Fibroblast of lung (primary cell): ENCODE results near the gene ZNF550. TPM values are rescaled to one million over a fixed set of nuclear protein-coding genes. Genes with fewer than 3 reads are reported as not detected.
"Not testable (repeated sequence)": the region's sequence is repeated elsewhere in the genome, so short reads cannot be mapped to it uniquely, and the experiment has no call there.

Source experiments
- DNase-seq, 2 donors: peaks; one replicate each; pipeline versions ENCODE4 v3.0.0 to v3.0.0-alpha.2; 2010; ENCODE audit warnings: low read depth in 2 of 2
- H2AFZ ChIP-seq: 2 replicates; pipeline ENCODE4 v1.5.1; 2012; ENCODE audit warnings: low read length, control low read depth, inconsistent platforms
- H3K27ac ChIP-seq: 2 replicates; pipeline ENCODE4 v1.5.1; 2011; ENCODE audit warnings: low read length, control low read depth; ENCODE audit not compliant: insufficient read depth
- H3K27me3 ChIP-seq: 2 replicates; pipeline ENCODE4 v1.5.1; 2011; ENCODE audit warnings: mild to moderate bottlenecking, low read length; ENCODE audit not compliant: control insufficient read depth, insufficient read depth
- H3K36me3 ChIP-seq: 2 replicates; pipeline ENCODE4 v1.5.1; 2011; ENCODE audit warnings: low read length; ENCODE audit not compliant: control insufficient read depth, insufficient read depth
- H3K4me1 ChIP-seq: 2 replicates; pipeline ENCODE4 v1.5.1; 2011; ENCODE audit warnings: low read length; ENCODE audit not compliant: control insufficient read depth, insufficient read depth; ENCODE audit errors: extremely low read depth
- H3K4me2 ChIP-seq: 2 replicates; pipeline ENCODE4 v1.5.1; 2011; ENCODE audit warnings: low read length, control low read depth; ENCODE audit not compliant: insufficient read depth; ENCODE audit errors: extremely low read depth
- H3K4me3 ChIP-seq, 4 experiments: fragments of 200-600 bp in 1 of 4; sonication (generic) in 1 of 4; replicated peaks in 1 of 4; 2 replicates each; pipeline ENCODE4 v1.5.1; 2011 to 2016; ENCODE audit warnings: low read length in 4 of 4, low read depth in 3 of 4, mild to moderate bottlenecking in 3 of 4, control low read depth in 2 of 4, inconsistent platforms in 1 of 4, mixed read lengths in 1 of 4; ENCODE audit not compliant: insufficient read depth in 1 of 4; ENCODE audit errors: control extremely low read depth in 1 of 4
- H3K79me2 ChIP-seq: 2 replicates; pipeline ENCODE4 v1.5.1; 2012; ENCODE audit warnings: mild to moderate bottlenecking, low read length, inconsistent platforms; ENCODE audit not compliant: control insufficient read depth, insufficient read depth
- H3K9ac ChIP-seq: 2 replicates; pipeline ENCODE4 v1.5.1; 2011; ENCODE audit warnings: mild to moderate bottlenecking, low read length, control low read depth; ENCODE audit not compliant: insufficient read depth
- H3K9me3 ChIP-seq: 2 replicates; pipeline ENCODE4 v1.5.1; 2012; ENCODE audit warnings: low read depth, low read length; ENCODE audit not compliant: control insufficient read depth, insufficient read depth
- H4K20me1 ChIP-seq: 2 replicates; pipeline ENCODE4 v1.5.1; 2011; ENCODE audit warnings: low read length; ENCODE audit not compliant: control insufficient read depth, insufficient read depth; ENCODE audit errors: extremely low read depth
- CTCF ChIP-seq, 2 donors: IDR thresholded peaks in 1 of 2; conservative IDR thresholded peaks in 1 of 2; 1 replicate in 1 of 2; 2 replicates in 1 of 2; pipeline ENCODE4 v1.5.1; 2011 to 2012; ENCODE audit warnings: low read length in 2 of 2, control low read depth in 1 of 2, inconsistent platforms in 1 of 2, low read depth in 1 of 2, mild to moderate bottlenecking in 1 of 2
- EZH2 ChIP-seq: IDR thresholded peaks from 2 replicates; pipeline ENCODE4 v1.5.1; 2012; ENCODE audit warnings: low read length, control low read depth, mild to moderate bottlenecking; ENCODE audit errors: missing control alignments
- polyA plus RNA-seq, 2 donors: library from polyadenylated mRNA; depleted of rRNA in 1 of 2; stranded (reverse) in 1 of 2; unstranded in 1 of 2; fragments of >200 nt; gene quantifications; 2 replicates each; pipeline ENCODE4 v1.2.1, GENCODE V29; 2011 to 2012; ENCODE audit warnings: missing spikeins in 1 of 2
- total RNA-seq: library from RNA; depleted of rRNA; stranded (reverse); fragments of >200 nt; gene quantifications from 2 replicates; pipeline ENCODE4 v1.2.1, GENCODE V29; 2014

The ZNF550 gene
- total and polyA plus RNA-seq, 2 donors (not counting 1 experiment from before 2014, with no cell fraction given): 5.7 to 8.6 TPM

GRCh38 chr19:57546513-57546912, 13.2 kb downstream of the ZNF550 start:
- no peak overlapping the region for H3K27ac ChIP-seq
- H3K9ac ChIP-seq: no peak overlapping the region
- H3K4me2 ChIP-seq: no peak overlapping the region
- H4K20me1 ChIP-seq: no peaks in the 10 kb centered on the region
- no peak for DNase-seq
- H3K9me3 ChIP-seq: peaks cover 8% of the 10 kb centered on the region
- H3K79me2 ChIP-seq: no peaks in the 10 kb centered on the region
- H3K4me1 ChIP-seq: no peaks in the 10 kb centered on the region
- TF ChIP-seq CTCF (conservative IDR thresholded peaks at IDR 0.05 in 1 of 2, IDR thresholded peaks at IDR 0.05 in 1 of 2; ENCODE audit: low read depth in 1 of 2, low read length in 2 of 2): no peak
- TF ChIP-seq EZH2: no peak
- no peak overlapping the region for H2AFZ ChIP-seq
- H3K27me3 ChIP-seq: no peaks in the 10 kb centered on the region
- peaks cover 11% of the 10 kb centered on the region for H3K36me3 ChIP-seq
- H3K4me3 ChIP-seq: no peak overlapping the region

GRCh38 chr19:57537953-57538547, 21.6 kb downstream of the ZNF550 start:
- no peaks in the 10 kb centered on the region for H3K79me2 ChIP-seq
- no peak overlapping the region for H3K4me2 ChIP-seq
- peaks cover 8% of the 10 kb centered on the region for H3K36me3 ChIP-seq
- no peak overlapping the region for H3K27ac ChIP-seq
- TF ChIP-seq EZH2: no peak
- TF ChIP-seq CTCF (conservative IDR thresholded peaks at IDR 0.05 in 1 of 2, IDR thresholded peaks at IDR 0.05 in 1 of 2; ENCODE audit: low read depth in 1 of 2, low read length in 2 of 2): no peak
- DNase-seq: peak; percentile 9 to 13
- H4K20me1 ChIP-seq: no peaks in the 10 kb centered on the region
- no peak overlapping the region for H2AFZ ChIP-seq
- no peak overlapping the region for H3K9ac ChIP-seq
- H3K4me1 ChIP-seq: no peaks in the 10 kb centered on the region
- H3K9me3 ChIP-seq: peaks cover 6% of the 10 kb centered on the region
- no peaks in the 10 kb centered on the region for H3K27me3 ChIP-seq
- H3K4me3 ChIP-seq: no peak overlapping the region

GRCh38 chr19:57527136-57527881, 32.4 kb downstream of the ZNF550 start, which contains the start of gene ZNF549:
TSS of gene ZNF549 (plus strand) at chr19:57527356. CDS start at chr19:57527574, 218 bp downstream.
- Histone ChIP-seq H3K79me2 (peaks cover 11% of the 10 kb centered on the region), H4K20me1 (no peaks in the 10 kb centered on the region)

GRCh38 chr19:57518021-57518420, 41.6 kb downstream of the ZNF550 start:
- not testable (repeated sequence) for DNase-seq, H3K27ac ChIP-seq, H4K20me1 ChIP-seq, H3K4me3 ChIP-seq, H2AFZ ChIP-seq, H3K27me3 ChIP-seq, H3K79me2 ChIP-seq, H3K4me2 ChIP-seq, H3K9ac ChIP-seq, H3K36me3 ChIP-seq, H3K4me1 ChIP-seq, H3K9me3 ChIP-seq

More at GRCh38 chr19:57527136-57527881, 32.4 kb downstream of the ZNF550 start, which contains the start of gene ZNF549:
- Histone ChIP-seq H3K27me3 (no peaks in the 10 kb centered on the region), H2AFZ (peak within 1 kb of the TSS; percentile 98), H3K36me3 (peaks cover 1% of the 10 kb centered on the region), H3K4me2 (peak within 1 kb of the TSS; percentile 86), H3K9me3 (no peaks in the 10 kb centered on the region), H3K4me3 (peak within 1 kb of the TSS; percentile 89 to 99 (median 98)), H3K4me1 (peaks cover 4% of the 10 kb centered on the region), H3K9ac (peak within 1 kb of the TSS; percentile 80), H3K27ac (peak within 1 kb of the TSS; percentile 61)
- TF ChIP-seq CTCF (conservative IDR thresholded peaks at IDR 0.05 in 1 of 2, IDR thresholded peaks at IDR 0.05 in 1 of 2; ENCODE audit: low read depth in 1 of 2, low read length in 2 of 2) (no peak), EZH2 (no peak)
- peak; percentile 92 to 95 for DNase-seq
